Thyroid gland (tissue), 4 donors: ENCODE data around the gene ABCG1. TPM values are rescaled to one million over a fixed set of nuclear protein-coding genes. Genes with fewer than 3 reads are reported as not detected.

Experiments used
- DNase-seq, 2 donors: peaks; one replicate each; pipeline ENCODE4 v3.0.0-alpha.2; 2019
- H3K27ac ChIP-seq, 3 donors: fragments of 200-600 bp; sonication (generic); 1 replicate in 2 of 3; 2 replicates in 1 of 3; pipeline ENCODE4 v1.5.1; 2016 to 2019; ENCODE audit warnings: mild to moderate bottlenecking in 1 of 3, moderate library complexity in 1 of 3
- H3K27me3 ChIP-seq: fragments of 200-600 bp; sonication (generic); one replicate; pipeline ENCODE4 v1.5.1; 2019
- H3K36me3 ChIP-seq, 2 donors: fragments of 200-600 bp; sonication (generic); one replicate each; pipeline ENCODE4 v1.5.1; 2016 to 2019
- H3K4me1 ChIP-seq, 2 donors: fragments of 200-600 bp; sonication (generic); one replicate each; pipeline ENCODE4 v1.5.1; 2017 to 2019
- H3K4me3 ChIP-seq, 3 donors: fragments of 200-600 bp; sonication (generic); replicated peaks in 1 of 3; 1 replicate in 2 of 3; 2 replicates in 1 of 3; pipeline ENCODE4 v1.5.1; 2016; ENCODE audit warnings: mild to moderate bottlenecking in 1 of 3
- H3K9me3 ChIP-seq: fragments of 200-600 bp; sonication (generic); one replicate; pipeline ENCODE4 v1.5.1; 2017
- POLR2A ChIP-seq, 2 donors: fragments of 450-650 bp; IDR thresholded peaks; one replicate each; pipeline ENCODE4 v1.6.1; 2017; ENCODE audit warnings: antibody characterized with exemption in 2 of 2, mild to moderate bottlenecking in 2 of 2, moderate library complexity in 1 of 2
- WGBS, 2 donors: methylation state at CpG; one replicate each; pipeline ENCODE4 v1.1.5; 2017; 5-methylcytosine and 5-hydroxymethylcytosine counted together
- intact Hi-C: fragments of 100-400 bp; cut with DNase I; formaldehyde crosslinking; loops from one replicate; pipeline ENCODE4 v1.15.1; 2023
- total RNA-seq, 4 donors: library from RNA; depleted of rRNA; stranded (reverse); fragments of >200 nt; gene quantifications; one replicate each; pipeline ENCODE4 v1.2.3, GENCODE V29; 2016
- TF ChIP-seq, protein P1 (sequence below), 6 experiments: fragments of 200-600 bp in 3 of 6; fragments of 450-650 bp in 3 of 6; sonication (generic) in 3 of 6; IDR thresholded peaks; one replicate each; pipeline ENCODE4 v1.5.1; 2016 to 2019; ENCODE audit warnings: antibody characterized with exemption in 6 of 6, mild to moderate bottlenecking in 2 of 6, inconsistent platforms in 1 of 6, moderate library complexity in 1 of 6

Gene ABCG1
- total RNA-seq, 4 donors from 2014 or later = 13.8 to 34.1 (median 18.9) TPM

DNA sequence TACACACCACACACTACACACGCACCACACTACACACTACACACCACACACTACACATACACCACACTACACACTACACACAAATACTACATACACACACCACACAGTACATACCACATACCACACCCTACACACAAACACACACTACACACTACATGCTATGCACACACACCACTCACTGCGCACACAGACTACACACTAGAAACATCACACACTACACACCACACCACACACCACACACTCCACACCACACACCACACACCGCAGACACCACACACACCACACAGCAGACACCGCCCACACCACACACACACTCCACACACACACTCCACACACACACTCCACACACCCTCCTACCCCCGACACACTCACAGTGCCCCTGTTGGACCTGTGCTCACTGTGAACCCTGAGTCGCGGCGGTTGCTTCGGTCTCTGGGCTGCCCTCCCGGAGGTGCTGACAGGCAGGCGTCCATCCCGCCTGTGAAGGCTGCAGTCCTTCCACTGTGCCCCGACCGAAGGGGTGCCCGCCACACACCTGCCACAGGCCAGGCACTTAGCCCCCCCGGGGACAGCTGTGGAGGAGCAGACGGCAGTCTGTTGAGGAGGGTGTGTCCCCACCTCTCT, 74.8 kb downstream of the ABCG1 start:
- Histone ChIP-seq H3K27ac (no peak overlapping the region), H3K36me3 (peaks cover 0 to 12% of the 10 kb centered on the region in 2 donors), H3K4me3 (no peak overlapping the region), H3K4me1 (no peaks in the 10 kb centered on the region), H3K9me3 (no peaks in the 10 kb centered on the region), H3K27me3 (no peaks in the 10 kb centered on the region)
- TF ChIP-seq POLR2A (IDR thresholded peaks at IDR 0.05) = no peak
- TF ChIP-seq, protein P1, sequence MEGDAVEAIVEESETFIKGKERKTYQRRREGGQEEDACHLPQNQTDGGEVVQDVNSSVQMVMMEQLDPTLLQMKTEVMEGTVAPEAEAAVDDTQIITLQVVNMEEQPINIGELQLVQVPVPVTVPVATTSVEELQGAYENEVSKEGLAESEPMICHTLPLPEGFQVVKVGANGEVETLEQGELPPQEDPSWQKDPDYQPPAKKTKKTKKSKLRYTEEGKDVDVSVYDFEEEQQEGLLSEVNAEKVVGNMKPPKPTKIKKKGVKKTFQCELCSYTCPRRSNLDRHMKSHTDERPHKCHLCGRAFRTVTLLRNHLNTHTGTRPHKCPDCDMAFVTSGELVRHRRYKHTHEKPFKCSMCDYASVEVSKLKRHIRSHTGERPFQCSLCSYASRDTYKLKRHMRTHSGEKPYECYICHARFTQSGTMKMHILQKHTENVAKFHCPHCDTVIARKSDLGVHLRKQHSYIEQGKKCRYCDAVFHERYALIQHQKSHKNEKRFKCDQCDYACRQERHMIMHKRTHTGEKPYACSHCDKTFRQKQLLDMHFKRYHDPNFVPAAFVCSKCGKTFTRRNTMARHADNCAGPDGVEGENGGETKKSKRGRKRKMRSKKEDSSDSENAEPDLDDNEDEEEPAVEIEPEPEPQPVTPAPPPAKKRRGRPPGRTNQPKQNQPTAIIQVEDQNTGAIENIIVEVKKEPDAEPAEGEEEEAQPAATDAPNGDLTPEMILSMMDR (IDR thresholded peaks at IDR 0.05) = no peak
- no peak for DNase-seq
- 93 to 97% methylated on average over 11 to 14 of the region's 17 CpGs for WGBS, 2 donors
- intact Hi-C loops = no loop called here

DNA sequence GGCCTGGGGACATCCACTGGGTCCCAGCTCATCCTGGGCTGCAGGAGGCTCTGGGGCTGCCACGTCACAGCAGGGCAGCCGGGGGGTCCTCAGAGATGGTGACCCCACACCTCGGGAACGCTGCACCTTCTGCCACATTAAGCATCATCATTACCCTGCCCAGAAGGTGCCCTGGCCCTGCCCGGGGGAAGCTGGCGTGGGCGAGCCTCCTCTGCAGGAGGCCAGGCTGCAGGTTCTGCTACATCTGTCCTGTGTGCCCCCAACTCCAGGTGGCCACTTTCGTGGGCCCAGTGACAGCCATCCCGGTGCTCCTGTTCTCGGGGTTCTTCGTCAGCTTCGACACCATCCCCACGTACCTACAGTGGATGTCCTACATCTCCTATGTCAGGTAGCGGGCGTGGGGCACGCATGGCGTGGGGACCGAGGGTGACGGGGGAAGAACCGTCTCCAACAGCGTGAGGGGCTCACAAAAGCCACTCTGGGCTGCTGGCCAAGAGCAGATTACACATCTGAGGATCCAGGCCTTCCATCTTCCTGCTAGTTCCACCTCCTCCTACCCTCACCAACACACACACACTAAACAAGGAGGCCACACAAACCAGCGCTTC, 75.4 kb downstream of the ABCG1 start:
- Histone ChIP-seq H3K27ac (no peak overlapping the region), H3K4me3 (no peak overlapping the region), H3K4me1 (peaks cover 0 to 3% of the 10 kb centered on the region in 2 donors), H3K27me3 (no peaks in the 10 kb centered on the region), H3K36me3 (peaks cover 0 to 12% of the 10 kb centered on the region in 2 donors), H3K9me3 (no peaks in the 10 kb centered on the region)
- TF ChIP-seq POLR2A (IDR thresholded peaks at IDR 0.05) = no peak
- TF ChIP-seq, protein P1 (IDR thresholded peaks at IDR 0.05) = no peak
- DNase-seq = no peak
- intact Hi-C loops = no loop called here
- WGBS, 2 donors = 94 to 96% methylated on average over 12 to 18 of the region's 22 CpGs

DNA sequence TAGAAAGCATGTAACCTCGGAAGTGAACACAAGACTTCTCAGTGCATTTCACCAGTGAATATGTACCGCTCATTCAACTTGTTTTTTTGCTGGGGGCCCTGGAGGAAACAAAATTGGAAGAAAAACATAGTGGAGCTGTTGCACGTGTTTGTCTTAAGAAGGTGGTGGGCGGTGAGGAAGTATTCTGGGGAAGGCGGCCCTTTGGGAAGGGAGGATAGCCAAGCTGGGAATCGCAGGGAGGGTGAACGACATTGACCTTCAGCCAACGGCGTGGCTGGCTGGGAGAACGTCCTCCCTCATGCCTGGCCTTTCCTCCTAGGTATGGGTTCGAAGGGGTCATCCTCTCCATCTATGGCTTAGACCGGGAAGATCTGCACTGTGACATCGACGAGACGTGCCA, 76.9 kb downstream of the ABCG1 start:
- TF ChIP-seq POLR2A (IDR thresholded peaks at IDR 0.05) = no peak
- TF ChIP-seq, protein P1 (IDR thresholded peaks at IDR 0.05) = no peak
- peaks cover 0 to 12% of the 10 kb centered on the region in 2 donors for H3K36me3 ChIP-seq
- H3K4me1 ChIP-seq = peaks cover 0 to 11% of the 10 kb centered on the region in 2 donors
- H3K4me3 ChIP-seq = no peak overlapping the region
- no peaks in the 10 kb centered on the region for H3K9me3 ChIP-seq
- DNase-seq = no peak
- intact Hi-C loops = no loop called here
- 80 to 87% methylated on average over 15 of the region's 15 CpGs for WGBS, 2 donors
- no peaks in the 10 kb centered on the region for H3K27me3 ChIP-seq
- no peak overlapping the region for H3K27ac ChIP-seq

DNA sequence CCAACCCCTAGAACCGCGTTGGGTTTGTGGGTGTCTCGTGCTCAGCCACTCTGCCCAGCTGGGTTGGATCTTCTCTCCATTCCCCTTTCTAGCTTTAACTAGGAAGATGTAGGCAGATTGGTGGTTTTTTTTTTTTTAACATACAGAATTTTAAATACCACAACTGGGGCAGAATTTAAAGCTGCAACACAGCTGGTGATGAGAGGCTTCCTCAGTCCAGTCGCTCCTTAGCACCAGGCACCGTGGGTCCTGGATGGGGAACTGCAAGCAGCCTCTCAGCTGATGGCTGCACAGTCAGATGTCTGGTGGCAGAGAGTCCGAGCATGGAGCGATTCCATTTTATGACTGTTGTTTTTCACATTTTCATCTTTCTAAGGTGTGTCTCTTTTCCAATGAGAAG, 77.6 kb downstream of the ABCG1 start:
- Histone ChIP-seq H3K4me3 (no peak overlapping the region), H3K9me3 (no peaks in the 10 kb centered on the region), H3K27ac (no peak overlapping the region), H3K36me3 (peaks cover 0 to 10% of the 10 kb centered on the region in 2 donors), H3K4me1 (peaks cover 0 to 11% of the 10 kb centered on the region in 2 donors), H3K27me3 (no peaks in the 10 kb centered on the region)
- intact Hi-C loops = no loop called here
- 90 to 93% methylated on average over 7 of the region's 7 CpGs for WGBS, 2 donors
- TF ChIP-seq, protein P1 (IDR thresholded peaks at IDR 0.05) = no peak
- no peak for TF ChIP-seq POLR2A (IDR thresholded peaks at IDR 0.05)
- no peak for DNase-seq

DNA sequence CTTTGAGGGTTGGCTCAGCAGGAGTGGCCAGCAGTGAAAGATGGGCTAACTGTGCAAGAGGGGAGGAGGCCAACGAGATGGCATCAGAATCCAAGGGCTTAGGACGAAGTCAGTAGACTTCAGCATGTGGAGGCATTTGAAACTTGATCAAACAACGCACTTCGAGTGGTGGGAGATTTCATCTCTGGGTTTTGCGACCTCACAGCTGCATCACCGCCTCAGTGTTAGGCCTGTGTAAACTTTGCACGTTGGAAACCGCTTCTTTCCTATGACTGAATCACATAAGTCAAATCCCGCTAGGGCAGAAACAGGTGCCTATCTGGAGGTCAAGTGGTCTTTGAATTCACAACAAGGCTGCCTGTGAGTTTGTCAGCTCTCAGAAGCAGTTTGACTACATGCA, 78.4 kb downstream of the ABCG1 start:
- Histone ChIP-seq H3K9me3 (no peaks in the 10 kb centered on the region), H3K36me3 (peaks cover 0 to 3% of the 10 kb centered on the region in 2 donors), H3K4me3 (no peak overlapping the region), H3K27me3 (no peaks in the 10 kb centered on the region), H3K27ac (no peak overlapping the region), H3K4me1 (peaks cover 0 to 14% of the 10 kb centered on the region in 2 donors)
- WGBS, 2 donors = 70 to 78% methylated on average over 9 of the region's 9 CpGs
- TF ChIP-seq, protein P1 (IDR thresholded peaks at IDR 0.05) = no peak
- TF ChIP-seq POLR2A (IDR thresholded peaks at IDR 0.05) = no peak
- intact Hi-C loops = no loop called here
- no peak for DNase-seq
